Trophoblast cell (in vitro differentiated cells and primary cell): Measurements from ENCODE around the gene ENTPD8.

Experiments
- DNase-seq, 2 donors: peaks; one replicate each; pipeline ENCODE4 v3.0.0-alpha.2; 2016
- H2AFZ ChIP-seq: 2 replicates; pipeline ENCODE4 v1.6.1; 2013; ENCODE audit warnings: low read length, moderate library complexity, mild to moderate bottlenecking; ENCODE audit not compliant: insufficient read depth, poor library complexity
- H2AK5ac ChIP-seq: 2 replicates; pipeline ENCODE4 v1.6.1; 2013; ENCODE audit warnings: mild to moderate bottlenecking, low read length
- H2BK120ac ChIP-seq: 2 replicates; pipeline ENCODE4 v1.6.1; 2013; ENCODE audit warnings: low read length, mild to moderate bottlenecking, moderate library complexity; ENCODE audit not compliant: insufficient read depth, poor library complexity
- H2BK12ac ChIP-seq: 2 replicates; pipeline ENCODE4 v1.6.1; 2013; ENCODE audit warnings: mild to moderate bottlenecking, low read length, moderate library complexity
- H2BK5ac ChIP-seq: 2 replicates; pipeline ENCODE4 v1.6.1; 2013; ENCODE audit warnings: low read length, low read depth, moderate library complexity, mild to moderate bottlenecking; ENCODE audit not compliant: poor library complexity
- H3K14ac ChIP-seq: 2 replicates; pipeline ENCODE4 v1.6.1; 2013; ENCODE audit warnings: mild to moderate bottlenecking, low read length
- H3K18ac ChIP-seq: 2 replicates; pipeline ENCODE4 v1.6.1; 2013; ENCODE audit warnings: mild to moderate bottlenecking, low read length
- H3K23ac ChIP-seq: 2 replicates; pipeline ENCODE4 v1.6.1; 2013; ENCODE audit warnings: low read length
- H3K27ac ChIP-seq: 2 replicates; pipeline ENCODE4 v1.5.1; 2013; ENCODE audit warnings: low read depth, mild to moderate bottlenecking, inconsistent platforms, low read length, moderate library complexity
- H3K27me3 ChIP-seq: 2 replicates; pipeline ENCODE4 v1.6.1; 2013; ENCODE audit warnings: inconsistent platforms, mild to moderate bottlenecking, low read length, moderate library complexity; ENCODE audit not compliant: insufficient read depth
- H3K36me3 ChIP-seq, 2 experiments: 1 replicate in 1 of 2; 2 replicates in 1 of 2; pipeline ENCODE4 v1.6.1; 2013; ENCODE audit warnings: low read length in 2 of 2, mild to moderate bottlenecking in 2 of 2, moderate library complexity in 1 of 2; ENCODE audit not compliant: insufficient read depth in 2 of 2, control insufficient read depth in 1 of 2
- H3K4ac ChIP-seq: 2 replicates; pipeline ENCODE4 v1.6.1; 2013; ENCODE audit warnings: low read depth, mild to moderate bottlenecking, low read length, moderate library complexity
- H3K4me1 ChIP-seq, 2 experiments: 1 replicate in 1 of 2; 2 replicates in 1 of 2; pipeline ENCODE4 v1.6.1; 2013; ENCODE audit warnings: low read length in 2 of 2, mild to moderate bottlenecking in 2 of 2, moderate library complexity in 1 of 2; ENCODE audit not compliant: insufficient read depth in 2 of 2, control insufficient read depth in 1 of 2
- H3K4me2 ChIP-seq: 2 replicates; pipeline ENCODE4 v1.6.1; 2013; ENCODE audit warnings: inconsistent platforms, mild to moderate bottlenecking, low read length, moderate library complexity
- H3K4me3 ChIP-seq: 2 replicates; pipeline ENCODE4 v1.5.1; 2013; ENCODE audit warnings: mild to moderate bottlenecking, low read depth, low read length, inconsistent platforms
- H3K79me1 ChIP-seq: one replicate; pipeline ENCODE4 v1.6.1; 2013; ENCODE audit warnings: low read length
- H3K79me2 ChIP-seq: 2 replicates; pipeline ENCODE4 v1.6.1; 2013; ENCODE audit warnings: low read length, mild to moderate bottlenecking; ENCODE audit not compliant: control insufficient read depth, insufficient read depth, poor library complexity
- H3K9ac ChIP-seq: 2 replicates; pipeline ENCODE4 v1.6.1; 2013; ENCODE audit warnings: mild to moderate bottlenecking, low read length
- H3K9me3 ChIP-seq: 2 replicates; pipeline ENCODE4 v1.6.1; 2013; ENCODE audit warnings: low read depth, mild to moderate bottlenecking, control low read depth, inconsistent platforms, low read length; ENCODE audit not compliant: insufficient read depth
- H4K12ac ChIP-seq: 2 replicates; pipeline ENCODE4 v1.6.1; 2013; ENCODE audit warnings: low read depth, mild to moderate bottlenecking, low read length, moderate library complexity
- H4K8ac ChIP-seq: 2 replicates; pipeline ENCODE4 v1.6.1; 2013; ENCODE audit warnings: low read depth, mild to moderate bottlenecking, low read length, moderate library complexity
- H4K91ac ChIP-seq: one replicate; pipeline ENCODE4 v1.6.1; 2013; ENCODE audit warnings: low read depth, mild to moderate bottlenecking, low read length, moderate library complexity
- WGBS: extraction: QIAGEN DNeasy Blood & Tissue Kit; methylation state at CpG from one replicate; pipeline ENCODE4 v1.1.7; 2013; ENCODE audit warnings: missing lambda C conversion rate; ENCODE audit not compliant: insufficient read length, insufficient coverage; ENCODE audit errors: extremely low coverage; 5-methylcytosine and 5-hydroxymethylcytosine counted together

Gene ENTPD8

DNA sequence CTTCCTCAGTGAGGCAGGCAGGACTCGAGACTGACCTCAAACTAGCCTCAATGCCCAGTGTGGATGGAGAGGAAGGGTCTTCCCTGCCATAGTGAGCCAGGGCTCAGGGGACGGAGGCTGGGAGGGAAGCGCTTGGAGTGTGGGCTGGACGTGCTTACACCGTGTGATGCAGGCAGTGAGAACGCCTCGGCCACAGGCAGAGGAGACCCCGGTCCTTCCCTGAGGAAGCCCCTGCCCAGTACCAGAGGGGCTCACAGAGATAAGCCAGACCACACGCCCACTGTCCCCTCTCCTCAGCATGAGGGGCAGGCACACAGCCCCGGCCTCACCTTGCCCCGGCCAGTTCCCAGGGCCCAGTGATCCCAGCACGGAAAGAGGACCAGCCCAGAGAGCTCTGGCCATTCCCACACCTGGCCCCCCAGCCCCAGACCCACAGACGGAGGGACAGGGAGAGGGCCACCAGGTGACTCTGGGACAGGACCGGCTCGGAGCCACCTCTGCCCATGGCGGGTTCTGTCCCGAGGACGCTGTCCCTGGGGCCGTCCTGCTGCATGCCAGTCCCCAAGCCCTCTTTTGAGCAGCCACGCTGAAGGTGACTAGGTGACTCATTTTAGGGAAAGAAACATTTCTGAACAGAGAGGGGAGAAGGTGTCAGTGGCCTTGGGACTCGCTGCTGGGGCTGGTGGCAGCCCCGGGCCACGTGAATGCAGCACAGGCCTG, 24.0 kb upstream of the ENTPD8 start:
- no peak overlapping the region for H4K91ac ChIP-seq
- no peaks in the 10 kb centered on the region for H3K79me1 ChIP-seq
- no peak overlapping the region for H3K18ac ChIP-seq
- no peak overlapping the region for H3K27ac ChIP-seq
- H2AK5ac ChIP-seq: no peak overlapping the region
- no peaks in the 10 kb centered on the region for H3K36me3 ChIP-seq
- no peak overlapping the region for H4K8ac ChIP-seq
- H3K23ac ChIP-seq: no peak overlapping the region
- no peak overlapping the region for H2BK5ac ChIP-seq
- no CpG with 5 or more reads among the region's 23 CpGs for WGBS
- no peak overlapping the region for H3K9ac ChIP-seq
- no peaks in the 10 kb centered on the region for H3K79me2 ChIP-seq
- no peak overlapping the region for H3K4me2 ChIP-seq
- H3K9me3 ChIP-seq: peaks cover 3% of the 10 kb centered on the region
- H4K12ac ChIP-seq: no peak overlapping the region
- H3K14ac ChIP-seq: no peak overlapping the region
- H3K4me3 ChIP-seq: no peak overlapping the region
- DNase-seq: no peak
- H3K4ac ChIP-seq: no peak overlapping the region
- no peak overlapping the region for H2BK12ac ChIP-seq
- no peaks in the 10 kb centered on the region for H3K4me1 ChIP-seq
- H2BK120ac ChIP-seq: no peak overlapping the region
- H3K27me3 ChIP-seq: peaks cover 2% of the 10 kb centered on the region
- H2AFZ ChIP-seq: no peak overlapping the region

DNA sequence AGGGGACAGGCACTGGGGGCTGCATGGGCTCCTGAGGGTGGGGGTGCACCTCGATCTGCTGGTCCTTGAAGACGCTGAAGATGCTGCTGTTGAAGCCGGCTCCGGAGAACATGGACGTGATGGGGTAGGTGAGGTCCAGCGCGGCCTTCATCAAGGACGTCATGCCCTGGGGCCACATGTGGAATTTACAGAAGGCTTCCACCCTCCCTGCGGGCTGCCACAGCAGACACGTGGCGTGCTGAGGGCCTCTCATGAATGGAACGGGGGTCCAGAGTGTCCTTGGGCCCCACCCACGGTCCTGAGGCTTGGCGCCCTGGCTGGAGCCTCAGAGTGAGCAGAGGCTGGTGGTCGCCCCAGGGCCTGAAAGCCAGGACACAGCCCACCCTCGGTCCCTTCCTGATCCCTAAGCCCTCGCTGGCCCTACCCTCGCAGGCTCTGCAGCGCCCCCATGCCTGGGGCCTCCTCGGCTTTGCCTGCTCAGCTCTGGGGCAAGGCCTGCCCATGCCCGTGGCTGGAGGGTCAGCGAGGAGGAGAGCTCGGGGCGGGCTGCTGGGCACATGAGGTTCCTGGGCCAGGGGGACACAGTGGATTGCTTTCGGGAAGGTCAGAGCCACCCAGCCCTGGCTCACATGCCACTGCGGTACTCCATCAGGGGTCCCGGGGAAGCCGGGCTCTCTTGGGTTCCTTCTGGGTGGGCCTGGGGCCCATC, 23.3 kb upstream of the ENTPD8 start:
- DNase-seq: peak; percentile 74 to 82
- Histone ChIP-seq H2BK12ac (no peak overlapping the region), H3K23ac (no peak overlapping the region), H3K4me1 (peaks cover 2% of the 10 kb centered on the region in 2 experiments), H4K12ac (no peak overlapping the region), H3K27me3 (peaks cover 2% of the 10 kb centered on the region), H2AK5ac (no peak overlapping the region), H3K79me2 (peaks cover 1% of the 10 kb centered on the region), H3K9me3 (peaks cover 3% of the 10 kb centered on the region), H3K9ac (no peak overlapping the region), H3K36me3 (no peaks in the 10 kb centered on the region), H3K4me2 (no peak overlapping the region), H3K4me3 (no peak overlapping the region), H2BK5ac (no peak overlapping the region), H3K4ac (no peak overlapping the region), H3K18ac (no peak overlapping the region), H4K8ac (no peak overlapping the region), H2AFZ (no peak overlapping the region), H3K79me1 (peaks cover 2% of the 10 kb centered on the region), H3K14ac (no peak overlapping the region), H2BK120ac (no peak overlapping the region), H3K27ac (no peak overlapping the region), H4K91ac (no peak overlapping the region)
- no CpG with 5 or more reads among the region's 28 CpGs for WGBS

DNA sequence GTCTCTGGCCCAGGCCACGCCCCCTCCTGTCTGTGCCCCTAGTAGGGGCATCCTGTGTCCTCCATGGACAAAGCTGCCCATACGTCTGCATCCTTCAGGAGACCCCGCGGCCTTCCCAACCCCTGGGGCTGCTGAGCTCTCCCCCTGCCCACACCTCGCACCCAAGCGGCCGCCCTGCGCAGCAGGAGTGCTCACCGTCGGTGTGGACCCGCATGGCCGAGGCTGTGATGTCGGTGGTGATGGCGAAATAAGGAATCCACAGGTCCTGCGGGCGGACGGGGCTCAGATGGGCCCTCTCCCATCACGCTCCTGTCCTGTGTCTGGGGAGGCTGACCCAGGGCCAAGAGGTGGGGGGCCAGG, 22.8 kb upstream of the ENTPD8 start:
- Histone ChIP-seq H2AK5ac (no peak overlapping the region), H3K36me3 (no peaks in the 10 kb centered on the region), H2BK12ac (no peak overlapping the region), H3K27ac (no peak overlapping the region), H3K23ac (no peak overlapping the region), H4K91ac (no peak overlapping the region), H3K18ac (no peak overlapping the region), H3K4me3 (no peak overlapping the region), H3K79me1 (peaks cover 3% of the 10 kb centered on the region), H4K8ac (no peak overlapping the region), H3K79me2 (peaks cover 2% of the 10 kb centered on the region), H3K27me3 (peaks cover 2% of the 10 kb centered on the region), H4K12ac (no peak overlapping the region), H3K9me3 (peaks cover 3% of the 10 kb centered on the region), H2BK5ac (no peak overlapping the region), H3K4me1 (peaks cover 3% of the 10 kb centered on the region in 2 experiments), H2AFZ (no peak overlapping the region), H3K4me2 (no peak overlapping the region), H3K9ac (no peak overlapping the region), H3K14ac (no peak overlapping the region), H3K4ac (no peak overlapping the region), H2BK120ac (no peak overlapping the region)
- WGBS: no CpG with 5 or more reads among the region's 18 CpGs
- DNase-seq: peak; percentile 64 to 84

DNA sequence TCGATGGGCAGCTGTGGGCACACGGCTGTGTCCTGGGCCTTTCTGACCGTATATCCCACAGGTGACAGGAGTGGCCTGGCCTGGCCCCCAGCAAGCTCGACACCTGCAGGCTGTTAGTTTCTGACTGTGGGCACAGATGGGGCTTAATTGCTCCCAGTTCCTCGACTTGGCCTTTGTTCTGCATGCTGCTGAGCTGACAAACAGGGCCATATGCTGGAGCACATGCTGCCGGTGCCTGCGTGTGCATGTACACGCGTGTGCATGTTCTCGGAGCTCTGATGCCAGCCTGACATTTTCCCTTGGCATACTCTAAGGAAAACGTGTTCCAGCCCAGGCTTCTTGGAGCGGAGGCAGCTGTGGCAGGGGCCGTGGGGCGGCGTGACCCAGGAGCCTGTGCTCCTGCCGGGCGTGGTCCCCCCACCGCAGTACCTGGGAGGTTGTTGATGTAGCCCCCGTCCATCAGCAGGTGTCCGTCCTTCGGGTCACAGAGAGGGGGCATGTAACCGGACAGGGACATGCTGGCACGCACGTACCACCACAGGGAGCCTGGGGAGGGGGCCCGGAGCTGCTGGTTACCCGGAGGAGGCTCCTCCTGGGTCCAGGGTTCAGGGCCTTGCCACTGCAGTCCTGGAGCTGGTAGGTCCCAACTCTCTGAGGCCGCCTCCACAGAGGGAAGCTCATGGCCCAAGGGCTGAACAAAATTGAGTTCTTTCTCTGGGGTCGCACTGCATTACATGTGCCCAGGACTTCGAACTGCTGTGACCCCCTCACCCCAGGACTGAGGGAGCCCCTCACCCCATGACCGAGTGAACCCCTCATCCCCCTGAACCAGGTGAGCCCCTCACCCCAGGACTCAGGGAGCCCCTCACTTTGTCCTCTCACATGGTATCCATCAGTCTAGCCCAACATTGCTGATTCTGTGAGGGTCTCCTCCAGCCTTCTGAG, 22.1 kb upstream of the ENTPD8 start:
- Histone ChIP-seq H3K27me3 (peaks cover 2% of the 10 kb centered on the region), H3K79me1 (peaks cover 9% of the 10 kb centered on the region), H3K4ac (no peak overlapping the region), H3K14ac (no peak overlapping the region), H3K79me2 (peaks cover 4% of the 10 kb centered on the region), H2AFZ (no peak overlapping the region), H2BK120ac (no peak overlapping the region), H4K91ac (no peak overlapping the region), H3K36me3 (no peaks in the 10 kb centered on the region), H4K8ac (no peak overlapping the region), H3K23ac (no peak overlapping the region), H3K27ac (no peak overlapping the region), H3K18ac (no peak overlapping the region), H3K9me3 (peaks cover 3% of the 10 kb centered on the region), H3K4me3 (no peak overlapping the region), H2BK12ac (no peak overlapping the region), H2AK5ac (no peak overlapping the region), H3K9ac (no peak overlapping the region), H3K4me2 (no peak overlapping the region), H4K12ac (no peak overlapping the region), H3K4me1 (peaks cover 7 to 9% of the 10 kb centered on the region in 2 experiments), H2BK5ac (no peak overlapping the region)
- no CpG with 5 or more reads among the region's 30 CpGs for WGBS
- no peak for DNase-seq
